Measurements from ENCODE around the gene MPHOSPH8.

DNA sequence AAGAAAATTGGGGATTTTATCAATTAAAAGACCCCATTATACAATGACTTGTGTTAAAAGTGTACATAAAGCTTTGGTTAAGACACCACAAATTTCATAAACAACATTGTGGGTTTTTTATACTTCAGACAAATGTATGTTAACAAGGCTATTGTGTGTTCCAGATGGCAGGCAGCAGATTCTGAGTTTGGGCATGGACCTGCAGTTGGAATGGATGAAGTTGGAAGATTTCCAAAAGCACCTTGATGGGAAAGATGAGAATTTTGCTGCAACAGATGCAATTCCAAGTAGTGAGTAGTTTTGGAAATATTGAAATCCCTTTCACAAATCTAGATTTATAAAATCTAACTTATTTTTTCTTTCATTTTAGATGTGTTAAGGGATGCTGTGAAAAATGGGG lies 25.4 kb downstream of the MPHOSPH8 start:
- TF ChIP-seq, protein P1, sequence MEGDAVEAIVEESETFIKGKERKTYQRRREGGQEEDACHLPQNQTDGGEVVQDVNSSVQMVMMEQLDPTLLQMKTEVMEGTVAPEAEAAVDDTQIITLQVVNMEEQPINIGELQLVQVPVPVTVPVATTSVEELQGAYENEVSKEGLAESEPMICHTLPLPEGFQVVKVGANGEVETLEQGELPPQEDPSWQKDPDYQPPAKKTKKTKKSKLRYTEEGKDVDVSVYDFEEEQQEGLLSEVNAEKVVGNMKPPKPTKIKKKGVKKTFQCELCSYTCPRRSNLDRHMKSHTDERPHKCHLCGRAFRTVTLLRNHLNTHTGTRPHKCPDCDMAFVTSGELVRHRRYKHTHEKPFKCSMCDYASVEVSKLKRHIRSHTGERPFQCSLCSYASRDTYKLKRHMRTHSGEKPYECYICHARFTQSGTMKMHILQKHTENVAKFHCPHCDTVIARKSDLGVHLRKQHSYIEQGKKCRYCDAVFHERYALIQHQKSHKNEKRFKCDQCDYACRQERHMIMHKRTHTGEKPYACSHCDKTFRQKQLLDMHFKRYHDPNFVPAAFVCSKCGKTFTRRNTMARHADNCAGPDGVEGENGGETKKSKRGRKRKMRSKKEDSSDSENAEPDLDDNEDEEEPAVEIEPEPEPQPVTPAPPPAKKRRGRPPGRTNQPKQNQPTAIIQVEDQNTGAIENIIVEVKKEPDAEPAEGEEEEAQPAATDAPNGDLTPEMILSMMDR (IDR thresholded peaks at IDR 0.05; ENCODE audit: low read length): no peak
- TF ChIP-seq EZH2phosphoT487 (IDR thresholded peaks at IDR 0.05; ENCODE audit: low read length) (no peak), EZH2 (optimal IDR thresholded peaks at IDR 0.05; ENCODE audit: low read depth, low read length) (no peak)

Data from MM.1S (cell line).